IPS-20b (cell line): ENCODE measurements around the gene EPS15.
"Not testable (repeated sequence)": the region's sequence is repeated elsewhere in the genome, so short reads cannot be mapped to it uniquely, and the experiment has no call there.

ENCODE experiments used
- H3K27ac ChIP-seq: one replicate; pipeline ENCODE4 v1.5.1; 2013; ENCODE audit warnings: low read length
- H3K27me3 ChIP-seq: 2 replicates; pipeline ENCODE4 v1.6.1; 2013; ENCODE audit warnings: mild to moderate bottlenecking, low read length, inconsistent platforms; ENCODE audit not compliant: insufficient read depth
- H3K36me3 ChIP-seq: 2 replicates; pipeline ENCODE4 v1.6.1; 2013; ENCODE audit warnings: low read depth, mild to moderate bottlenecking, inconsistent platforms, low read length, moderate library complexity; ENCODE audit not compliant: insufficient read depth
- H3K4me1 ChIP-seq: 2 replicates; pipeline ENCODE4 v1.6.1; 2013; ENCODE audit warnings: mild to moderate bottlenecking, control low read depth, inconsistent platforms, low read length, moderate library complexity; ENCODE audit not compliant: insufficient read depth
- H3K4me3 ChIP-seq: 2 replicates; pipeline ENCODE4 v1.5.1; 2013; ENCODE audit warnings: mild to moderate bottlenecking, low read length, inconsistent platforms
- H3K9ac ChIP-seq: 2 replicates; pipeline ENCODE4 v1.6.1; 2013; ENCODE audit warnings: low read depth, mild to moderate bottlenecking, inconsistent platforms, low read length, moderate library complexity
- H3K9me3 ChIP-seq: 2 replicates; pipeline ENCODE4 v1.6.1; 2013; ENCODE audit warnings: mild to moderate bottlenecking, low read depth, low read length, inconsistent platforms; ENCODE audit not compliant: insufficient read depth

The EPS15 gene

DNA sequence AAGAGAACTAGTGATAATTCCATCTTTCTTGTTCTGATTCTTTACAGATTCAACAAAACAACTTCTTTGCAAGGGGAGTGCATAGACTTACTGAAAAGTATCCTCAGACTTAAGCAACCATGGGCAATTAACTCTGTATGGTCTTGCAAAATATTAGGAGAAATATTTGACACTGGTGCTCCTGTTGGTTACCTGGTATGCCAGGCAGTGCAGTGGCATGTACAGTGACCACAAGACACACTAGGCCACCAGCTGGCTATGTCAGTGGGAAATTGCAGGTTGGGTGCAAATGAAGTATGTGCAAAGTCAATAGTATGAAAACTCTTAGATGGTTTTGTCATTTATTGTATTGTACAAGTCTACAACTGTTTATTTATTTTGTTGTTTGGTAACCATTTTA is 34.5 kb downstream of the EPS15 start:
- Histone ChIP-seq H3K27me3 (no peaks in the 10 kb centered on the region), H3K4me1 (no peaks in the 10 kb centered on the region), H3K27ac (no peak overlapping the region), H3K9ac (no peak overlapping the region), H3K9me3 (no peaks in the 10 kb centered on the region), H3K36me3 (no peaks in the 10 kb centered on the region), H3K4me3 (no peak overlapping the region)

DNA sequence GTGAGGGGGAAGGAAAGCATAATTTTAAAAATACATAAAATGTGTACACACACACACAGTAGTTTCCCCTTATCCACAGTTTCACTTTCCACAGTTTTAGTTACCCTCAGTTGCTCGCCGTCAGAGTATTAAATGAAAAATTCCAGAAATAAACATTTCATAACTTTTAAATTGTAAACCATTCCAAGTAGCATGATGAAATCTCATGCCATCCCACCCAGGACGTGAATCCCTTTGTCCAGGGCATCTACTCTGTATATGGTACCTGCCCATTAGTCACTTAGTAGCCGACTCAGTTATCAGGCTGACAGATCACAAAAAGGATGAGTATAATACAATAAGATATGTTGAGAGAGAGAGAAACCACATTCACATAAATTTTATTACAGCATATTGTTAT is 36.2 kb downstream of the EPS15 start:
- H3K9me3 ChIP-seq = no peaks in the 10 kb centered on the region
- H3K27ac ChIP-seq = no peak overlapping the region
- no peaks in the 10 kb centered on the region for H3K27me3 ChIP-seq
- no peaks in the 10 kb centered on the region for H3K36me3 ChIP-seq
- no peaks in the 10 kb centered on the region for H3K4me1 ChIP-seq
- H3K9ac ChIP-seq = no peak overlapping the region
- no peak overlapping the region for H3K4me3 ChIP-seq

DNA sequence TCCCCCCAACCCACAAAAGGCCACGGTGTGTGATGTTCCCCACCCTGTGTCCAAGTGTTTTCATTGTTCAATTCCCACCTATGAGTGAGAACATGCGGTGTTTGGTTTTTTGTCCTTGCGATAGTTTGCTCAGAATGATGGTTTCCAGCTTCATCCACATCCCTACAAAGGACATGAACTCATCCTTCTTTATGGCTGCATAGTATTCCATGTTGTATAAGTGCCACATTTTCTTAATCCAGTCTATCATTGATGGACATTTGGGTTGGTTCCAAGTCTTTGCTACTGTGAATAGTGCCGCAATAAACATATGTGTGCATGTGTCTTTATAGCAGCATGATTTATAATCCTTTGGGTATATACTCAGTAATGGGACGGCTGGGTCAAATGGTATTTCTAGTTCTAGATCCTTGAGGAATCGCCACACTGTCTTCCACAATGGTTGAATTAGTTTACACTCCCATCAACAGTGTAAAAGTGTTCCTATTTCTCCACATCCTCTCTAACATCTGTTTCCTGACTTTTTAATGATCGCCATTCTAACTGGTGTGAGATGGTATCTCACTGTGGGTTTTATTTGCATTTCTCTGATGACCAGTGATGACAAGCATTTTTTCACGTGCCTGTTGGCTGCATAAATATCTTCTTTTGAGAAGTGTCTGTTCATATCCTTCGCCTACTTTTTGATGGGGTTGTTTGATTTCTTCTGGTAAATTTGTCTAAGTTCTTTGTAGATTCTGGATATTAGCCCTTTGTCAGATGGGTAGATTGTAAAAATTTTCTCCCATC is 44.0 kb downstream of the EPS15 start:
- H3K4me3 ChIP-seq, H3K9ac ChIP-seq, H3K27ac ChIP-seq, H3K27me3 ChIP-seq, H3K36me3 ChIP-seq, H3K9me3 ChIP-seq, H3K4me1 ChIP-seq: not testable (repeated sequence)

DNA sequence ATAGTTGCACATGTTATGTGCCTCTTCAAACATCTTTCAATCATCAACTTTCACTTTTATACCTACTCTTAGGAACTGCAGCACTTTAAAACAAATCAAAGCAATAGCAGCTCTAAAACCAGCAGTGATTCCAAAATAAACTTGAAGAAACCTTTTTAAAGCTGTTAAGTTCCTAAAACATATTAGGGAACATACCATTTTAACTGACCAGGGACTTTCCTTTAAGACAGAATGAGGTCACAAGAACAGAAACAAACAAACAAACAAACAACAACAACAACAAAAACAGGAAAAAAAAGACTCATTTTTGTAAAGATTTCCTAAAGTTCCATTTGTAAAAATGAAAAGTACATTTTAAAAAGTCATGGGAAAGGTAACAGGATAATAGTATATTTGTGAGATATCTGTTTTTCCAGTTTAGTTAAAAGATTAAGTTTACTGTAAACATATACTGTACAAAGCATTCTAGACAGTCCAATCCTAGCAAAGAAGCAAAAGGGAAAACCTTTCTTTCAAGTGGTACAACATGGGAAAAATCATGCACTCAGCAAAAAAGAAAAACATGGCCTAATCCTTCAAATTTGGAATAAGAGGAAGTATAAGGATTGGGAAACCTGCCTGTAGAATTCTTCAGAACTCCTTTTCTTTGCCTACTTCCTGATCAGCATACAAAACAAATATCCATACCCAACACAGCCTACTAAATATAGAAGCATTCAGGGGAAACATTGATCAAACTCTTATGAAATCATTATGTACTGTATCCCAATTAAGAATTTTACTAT is 45.5 kb downstream of the EPS15 start:
- Histone ChIP-seq H3K9ac (no peak overlapping the region), H3K27me3 (no peaks in the 10 kb centered on the region), H3K9me3 (no peaks in the 10 kb centered on the region), H3K27ac (no peak overlapping the region), H3K4me3 (no peak overlapping the region), H3K36me3 (peaks cover 13% of the 10 kb centered on the region), H3K4me1 (no peaks in the 10 kb centered on the region)

DNA sequence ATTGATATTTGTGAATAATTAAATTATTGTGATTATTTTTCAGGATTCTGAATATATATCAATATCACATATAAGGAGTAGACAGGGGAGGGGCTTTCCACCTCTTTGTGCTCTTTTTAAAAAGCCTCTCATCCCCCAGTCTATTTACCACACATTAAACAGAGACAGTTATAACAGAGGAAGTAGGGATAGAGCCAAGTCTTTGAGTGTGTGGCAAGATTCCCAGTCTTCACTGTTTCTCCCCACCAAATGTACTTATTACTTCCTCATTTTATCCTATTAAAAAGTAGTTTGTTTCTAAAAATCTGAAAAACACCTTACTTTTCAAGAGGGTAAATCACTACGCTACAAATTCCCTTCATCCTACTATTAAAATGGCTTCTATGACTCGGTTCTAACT is 46.7 kb downstream of the EPS15 start:
- no peak overlapping the region for H3K4me3 ChIP-seq
- H3K27me3 ChIP-seq = no peaks in the 10 kb centered on the region
- H3K36me3 ChIP-seq = peaks cover 13% of the 10 kb centered on the region
- H3K27ac ChIP-seq = no peak overlapping the region
- no peak overlapping the region for H3K9ac ChIP-seq
- H3K4me1 ChIP-seq = no peaks in the 10 kb centered on the region
- no peaks in the 10 kb centered on the region for H3K9me3 ChIP-seq

DNA sequence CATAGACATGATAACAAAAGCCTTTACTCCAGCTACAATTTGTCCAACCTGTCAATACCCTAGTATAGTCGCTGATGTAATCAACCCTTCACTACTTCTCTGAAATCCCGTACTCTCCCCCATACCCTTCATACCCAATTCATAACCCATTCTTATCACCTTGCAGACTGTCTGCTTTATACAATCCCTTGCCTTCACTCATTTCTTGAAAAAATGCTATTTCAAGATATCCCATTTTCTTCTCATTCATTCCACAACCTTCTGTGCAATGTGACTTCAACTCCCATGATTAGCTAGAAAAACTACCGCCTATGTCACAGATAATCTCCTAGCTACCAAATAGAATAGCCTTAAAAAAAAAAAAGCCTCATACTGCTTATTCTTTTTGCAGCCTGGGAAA is 49.5 kb downstream of the EPS15 start:
- Histone ChIP-seq H3K4me1 (no peaks in the 10 kb centered on the region), H3K9ac (no peak overlapping the region), H3K27me3 (no peaks in the 10 kb centered on the region), H3K27ac (no peak overlapping the region), H3K36me3 (peaks cover 13% of the 10 kb centered on the region), H3K4me3 (no peak overlapping the region), H3K9me3 (no peaks in the 10 kb centered on the region)

DNA sequence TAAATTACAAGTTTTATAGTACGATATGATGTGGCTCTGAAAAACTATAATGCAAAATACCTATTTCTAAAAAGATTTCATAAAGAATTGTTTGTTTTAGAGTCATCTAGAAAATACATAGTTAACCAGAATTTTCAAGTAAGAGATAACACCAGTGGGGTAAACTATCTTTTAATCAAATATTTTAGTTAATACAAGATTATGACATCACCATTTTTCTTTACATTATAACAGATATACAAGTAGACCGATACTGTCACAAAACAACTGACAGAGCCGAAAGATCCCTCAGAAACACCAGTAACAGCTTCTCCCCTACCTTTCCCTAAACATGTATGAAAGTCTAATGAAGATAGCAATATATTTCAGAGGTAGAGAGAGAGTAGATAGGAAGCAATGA is 54.2 kb downstream of the EPS15 start:
- Histone ChIP-seq H3K27me3 (no peaks in the 10 kb centered on the region), H3K36me3 (peaks cover 14% of the 10 kb centered on the region; the same call in 1 of the 2 replicates), H3K4me1 (no peaks in the 10 kb centered on the region), H3K9ac (no peak overlapping the region), H3K4me3 (no peak overlapping the region), H3K9me3 (no peaks in the 10 kb centered on the region), H3K27ac (no peak overlapping the region)

DNA sequence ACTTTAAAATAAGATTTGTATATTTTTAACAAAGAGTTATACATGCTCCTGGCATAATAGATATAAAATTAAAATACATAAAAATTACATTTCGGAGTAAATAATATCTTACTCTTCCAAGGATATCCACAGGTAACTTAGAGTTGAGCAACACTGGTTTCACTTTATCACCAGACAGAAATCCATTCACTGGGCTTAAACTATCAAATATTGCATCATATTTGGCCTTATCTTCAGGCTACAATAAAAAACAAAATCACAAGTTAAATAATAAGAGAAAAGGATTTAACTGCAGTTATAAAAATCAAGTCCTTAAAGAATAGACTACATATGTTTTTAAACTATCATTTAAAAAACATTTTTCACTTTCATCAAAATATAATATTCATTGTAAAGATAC is 55.5 kb downstream of the EPS15 start:
- no peaks in the 10 kb centered on the region for H3K4me1 ChIP-seq
- no peaks in the 10 kb centered on the region for H3K9me3 ChIP-seq
- H3K9ac ChIP-seq = no peak overlapping the region
- no peak overlapping the region for H3K4me3 ChIP-seq
- H3K36me3 ChIP-seq = 0 out of 2 replicates have a peak, but pooled peaks cover 9% of the 10 kb centered on the region
- H3K27me3 ChIP-seq = no peaks in the 10 kb centered on the region
- no peak overlapping the region for H3K27ac ChIP-seq

DNA sequence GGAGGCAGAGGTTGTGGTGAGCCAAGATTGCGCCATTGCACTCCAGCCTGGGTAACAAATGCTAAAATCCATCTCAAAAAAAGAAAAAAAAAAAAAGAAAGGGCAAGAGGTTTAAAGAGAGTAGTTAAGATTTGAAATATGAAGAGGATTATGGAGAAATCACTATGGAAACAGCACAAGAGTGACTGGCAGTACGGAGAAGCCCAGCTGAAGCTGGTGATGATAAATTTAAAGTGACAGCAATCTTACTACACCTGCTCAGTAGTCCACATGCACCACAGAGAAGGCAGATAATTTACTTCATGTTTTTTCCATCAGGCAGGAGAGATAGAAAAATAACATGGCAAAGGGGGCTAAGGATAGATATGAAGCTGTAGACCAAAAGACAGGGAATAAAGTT is 56.8 kb downstream of the EPS15 start:
- peaks cover 13% of the 10 kb centered on the region; the same call in 1 of the 2 replicates for H3K36me3 ChIP-seq
- H3K27me3 ChIP-seq, H3K9ac ChIP-seq, H3K9me3 ChIP-seq, H3K4me1 ChIP-seq, H3K4me3 ChIP-seq, H3K27ac ChIP-seq: not testable (repeated sequence)

DNA sequence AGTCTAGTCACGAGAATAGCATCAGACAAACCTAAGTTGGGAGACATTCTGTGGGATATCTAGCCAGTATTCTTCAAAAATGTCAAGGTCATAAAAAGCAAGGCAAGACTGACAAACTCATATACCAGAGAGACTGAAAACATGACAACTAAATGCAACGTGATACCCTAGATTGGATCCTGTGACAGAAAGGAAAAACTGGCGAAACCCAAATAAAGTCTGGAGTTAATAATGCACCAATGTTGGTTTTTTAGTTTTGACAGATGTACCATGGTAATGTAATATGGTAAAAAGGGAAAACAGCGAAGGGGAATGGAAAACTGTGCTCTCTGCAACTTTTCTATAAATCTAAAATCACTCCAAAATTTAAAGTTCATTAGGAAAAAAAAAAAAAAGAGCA is 64.5 kb downstream of the EPS15 start:
- H3K9me3 ChIP-seq = no peaks in the 10 kb centered on the region
- peaks cover 4% of the 10 kb centered on the region; the same call in 1 of the 2 replicates for H3K36me3 ChIP-seq
- no peak overlapping the region for H3K27ac ChIP-seq
- no peak overlapping the region for H3K9ac ChIP-seq
- H3K27me3 ChIP-seq = no peaks in the 10 kb centered on the region
- H3K4me1 ChIP-seq = no peaks in the 10 kb centered on the region
- H3K4me3 ChIP-seq = no peak overlapping the region

DNA sequence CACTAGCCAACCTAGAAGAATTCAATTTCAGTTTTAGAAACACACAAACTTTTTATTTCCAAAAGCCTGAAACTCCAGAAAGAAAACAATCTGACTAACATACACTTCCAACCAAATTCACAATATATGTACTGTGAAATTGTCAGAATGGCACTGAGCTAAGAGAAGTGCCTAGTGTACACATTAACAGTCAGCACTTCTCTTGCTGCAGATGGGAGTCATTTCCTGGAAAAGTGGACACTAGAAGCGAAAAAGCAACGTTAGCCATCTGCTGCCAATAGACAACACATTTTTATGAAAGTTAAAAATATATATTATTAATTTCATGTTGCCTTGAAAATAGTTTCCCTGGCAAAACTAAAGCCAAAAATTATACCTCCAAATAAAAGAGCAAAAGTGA is 66.1 kb downstream of the EPS15 start:
- Histone ChIP-seq H3K4me1 (no peaks in the 10 kb centered on the region), H3K9me3 (no peaks in the 10 kb centered on the region), H3K27ac (no peak overlapping the region), H3K27me3 (no peaks in the 10 kb centered on the region), H3K36me3 (peaks cover 4% of the 10 kb centered on the region; the same call in 1 of the 2 replicates), H3K4me3 (no peak overlapping the region), H3K9ac (no peak overlapping the region)

DNA sequence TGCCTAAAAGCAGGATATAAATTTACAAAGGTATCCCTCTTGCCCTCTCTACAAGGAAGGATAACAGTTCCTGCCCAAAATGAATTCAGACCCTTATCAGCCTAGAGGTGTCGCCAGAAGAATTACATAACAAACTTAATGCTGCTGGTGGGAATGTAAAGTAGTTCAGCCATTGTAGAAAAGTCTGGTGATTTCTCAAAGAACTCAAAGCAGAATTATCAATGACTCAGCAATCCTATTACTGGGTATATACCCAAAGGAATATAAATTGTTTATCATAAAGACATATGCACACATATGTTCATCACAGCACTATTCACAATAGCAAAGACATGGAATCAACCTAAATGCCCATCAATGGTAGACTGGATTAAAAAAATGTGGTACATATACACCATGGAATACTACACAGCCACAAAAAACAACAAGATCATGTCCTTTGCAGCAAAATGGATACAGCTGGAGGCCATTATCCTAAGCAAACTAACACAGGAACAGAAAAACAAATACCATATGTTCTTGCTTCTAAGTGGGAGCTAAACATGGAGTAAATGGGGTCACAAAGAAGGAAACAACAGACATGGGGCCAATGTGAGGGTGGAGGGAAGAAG is 70.1 kb downstream of the EPS15 start:
- H3K9ac ChIP-seq, H3K27me3 ChIP-seq, H3K27ac ChIP-seq, H3K4me1 ChIP-seq, H3K9me3 ChIP-seq, H3K4me3 ChIP-seq: not testable (repeated sequence)
- H3K36me3 ChIP-seq = peaks cover 10% of the 10 kb centered on the region; the same call in 1 of the 2 replicates
